GM19324 (cell line): ENCODE data around the gene MTUS2.

Experiments used
- ATAC-seq: cut with Tn5 transposase; IDR thresholded peaks from one replicate; pipeline ENCODE4 v1.9.1; 2021; ENCODE audit warnings: mild to moderate bottlenecking, moderate library complexity; ENCODE audit not compliant: unreplicated experiment, low FRiP score

MTUS2 gene

GRCh38 chr13:29143847-29144246 lies 323.7 kb downstream of the MTUS2 start:
- no peak for ATAC-seq

GRCh38 chr13:29154390-29154789 lies 334.3 kb downstream of the MTUS2 start:
- ATAC-seq: no peak

DNA sequence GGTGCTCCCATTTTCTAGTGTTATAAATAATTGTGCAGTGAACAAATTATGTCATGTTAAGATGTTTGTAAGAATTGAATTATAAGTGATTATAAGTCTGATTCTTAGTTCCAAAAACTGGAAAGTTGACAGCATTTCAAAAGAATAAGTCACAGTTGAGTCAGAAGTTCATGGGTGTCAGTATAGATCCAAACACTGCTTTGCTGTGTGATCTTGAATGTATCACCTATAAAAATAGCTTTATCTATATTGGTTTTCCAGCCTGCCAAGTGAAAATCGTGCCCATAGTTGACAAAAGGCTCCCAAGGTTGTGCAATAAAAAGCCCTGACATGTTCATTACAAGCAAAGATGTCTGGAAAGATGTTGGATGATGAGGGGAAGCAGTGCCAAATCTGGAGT lies 336.0 kb downstream of the MTUS2 start:
- ATAC-seq: no peak

DNA sequence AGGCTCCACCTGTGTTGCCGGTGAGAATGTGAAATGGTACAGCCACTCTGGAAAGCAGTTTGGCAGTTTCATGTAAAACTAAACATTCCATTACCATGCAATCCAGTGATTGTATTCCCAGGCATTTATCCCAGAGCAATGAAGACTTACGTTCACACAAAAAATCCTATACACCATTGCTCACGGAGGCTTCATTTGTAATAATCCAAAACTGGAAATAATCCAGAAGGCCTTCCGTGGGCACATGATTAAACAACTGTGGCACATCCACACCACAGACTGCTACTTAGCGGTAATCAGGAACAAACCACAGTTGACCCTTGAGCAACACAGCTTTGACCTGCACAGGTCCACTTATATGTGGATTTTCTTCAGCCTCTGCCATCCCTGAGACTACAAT lies 339.7 kb downstream of the MTUS2 start:
- ATAC-seq: no peak

- no peak for ATAC-seq
These were observed 340.7 kb downstream of the MTUS2 start for GRCh38 chr13:29160862-29161261.

DNA sequence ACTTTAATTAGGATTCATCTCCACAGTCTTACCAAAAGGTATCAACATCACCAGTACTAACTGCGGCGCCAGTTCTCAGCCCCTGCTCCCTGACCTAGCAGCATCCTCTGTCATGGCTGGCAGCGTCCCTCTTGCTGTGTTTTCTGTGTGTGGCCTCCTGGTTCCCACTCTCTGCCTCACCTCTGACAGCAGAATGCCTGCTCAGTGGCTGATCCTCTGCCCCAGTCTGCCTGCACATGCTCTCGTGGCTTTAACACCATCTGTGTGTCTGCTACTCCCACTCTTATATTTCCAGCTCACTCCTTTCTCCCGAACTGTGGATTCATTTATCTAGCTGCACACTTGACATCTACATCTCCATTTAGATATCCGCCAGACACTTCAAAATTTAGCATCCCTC lies 341.5 kb downstream of the MTUS2 start:
- ATAC-seq: no peak

DNA sequence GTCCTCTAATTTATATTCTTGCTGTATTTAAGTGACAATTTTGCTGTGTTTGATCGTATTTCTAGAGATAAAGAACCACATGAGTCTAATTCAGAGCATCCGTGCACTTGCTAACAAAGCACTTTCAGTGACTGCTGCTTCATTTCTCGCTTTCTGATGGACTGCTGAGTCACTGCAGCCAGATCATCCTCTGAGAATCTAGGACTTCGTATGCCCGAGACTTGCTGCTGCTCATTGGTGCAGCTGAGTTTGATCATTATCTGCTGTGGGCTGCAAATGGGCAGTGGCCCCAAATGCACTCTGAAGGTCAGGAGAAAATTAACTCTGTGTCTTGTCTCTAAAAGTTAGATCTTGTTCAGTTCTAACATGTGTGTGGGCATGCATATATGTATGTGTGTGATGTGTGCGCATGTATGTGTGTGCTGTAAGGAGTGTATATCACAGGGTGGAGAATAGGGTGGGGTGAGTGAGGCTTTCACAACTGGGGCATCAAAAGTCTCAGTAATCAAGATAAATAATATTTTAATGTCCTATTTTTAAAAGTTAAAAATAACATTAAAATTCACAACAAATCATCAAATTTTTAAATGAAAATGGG lies 342.6 kb downstream of the MTUS2 start:
- no peak for ATAC-seq

DNA sequence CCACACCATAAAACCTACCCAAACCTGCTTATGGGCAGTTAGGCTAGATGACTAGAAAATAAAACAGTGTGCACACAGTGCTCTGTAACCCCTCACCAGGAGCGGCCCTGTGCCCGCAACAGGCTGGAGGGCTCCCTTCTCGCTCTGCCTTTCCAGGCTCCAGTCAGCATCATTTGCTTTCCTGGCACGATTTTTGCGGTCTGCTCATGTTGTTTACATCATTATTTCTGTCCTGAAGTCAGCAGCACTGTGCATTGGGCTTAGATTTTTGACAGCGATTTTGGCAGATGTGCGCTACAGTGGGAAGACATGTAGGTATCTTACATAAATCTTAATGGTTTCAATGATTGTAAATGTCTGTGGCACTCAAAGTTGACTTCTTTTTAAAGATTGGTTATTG lies 344.0 kb downstream of the MTUS2 start:
- no peak for ATAC-seq

DNA sequence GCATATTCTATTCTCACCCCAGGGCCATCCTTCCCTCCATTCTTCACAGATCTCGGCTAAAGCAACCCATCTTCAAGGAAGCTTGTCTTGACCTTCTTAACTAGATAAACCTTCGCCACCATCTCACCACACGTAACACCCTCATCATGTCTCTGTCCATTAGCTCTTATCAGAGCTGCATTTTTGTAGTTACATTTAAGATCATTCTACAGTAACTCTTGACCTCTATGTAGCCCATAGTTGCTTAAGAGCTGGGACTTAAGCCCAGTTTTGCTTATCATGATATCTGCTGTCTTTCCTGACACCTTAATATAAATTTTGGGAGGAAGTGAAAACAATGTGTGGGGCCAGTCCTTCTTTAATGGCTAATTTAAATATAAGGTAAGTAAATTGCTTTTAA lies 345.1 kb downstream of the MTUS2 start:
- no peak for ATAC-seq

GRCh38 chr13:29165840-29166239 lies 345.7 kb downstream of the MTUS2 start:
- no peak for ATAC-seq

DNA sequence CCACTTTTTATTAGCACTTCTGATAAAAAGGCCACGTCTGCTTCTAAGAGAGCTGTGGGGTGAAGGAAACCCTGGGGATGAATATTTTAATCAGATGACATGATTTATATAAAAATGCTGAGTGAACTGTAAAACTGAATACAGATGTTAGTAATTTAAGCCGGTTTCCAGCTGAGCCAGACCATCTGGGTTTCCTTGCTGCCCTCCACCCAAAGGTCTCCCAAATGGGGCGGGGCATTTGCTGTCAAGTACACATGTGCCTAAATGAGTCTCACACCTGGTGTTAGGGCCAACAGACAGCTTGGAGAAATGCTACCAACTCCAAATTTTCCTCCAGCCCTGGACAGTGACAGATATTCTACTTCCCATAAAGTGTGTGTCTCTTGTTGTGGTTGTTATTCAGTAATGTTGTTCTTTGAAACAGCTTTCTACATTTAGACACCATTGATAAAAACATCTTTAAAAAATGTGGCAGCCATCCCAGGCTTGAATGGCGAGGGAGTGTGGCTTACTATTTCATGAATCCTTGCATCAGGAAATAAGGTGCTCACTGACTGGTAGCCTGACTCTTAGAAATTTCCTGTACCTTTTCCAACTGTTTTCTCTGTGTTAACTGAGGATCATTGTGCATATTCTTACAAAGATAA lies 350.4 kb downstream of the MTUS2 start:
- ATAC-seq: no peak

DNA sequence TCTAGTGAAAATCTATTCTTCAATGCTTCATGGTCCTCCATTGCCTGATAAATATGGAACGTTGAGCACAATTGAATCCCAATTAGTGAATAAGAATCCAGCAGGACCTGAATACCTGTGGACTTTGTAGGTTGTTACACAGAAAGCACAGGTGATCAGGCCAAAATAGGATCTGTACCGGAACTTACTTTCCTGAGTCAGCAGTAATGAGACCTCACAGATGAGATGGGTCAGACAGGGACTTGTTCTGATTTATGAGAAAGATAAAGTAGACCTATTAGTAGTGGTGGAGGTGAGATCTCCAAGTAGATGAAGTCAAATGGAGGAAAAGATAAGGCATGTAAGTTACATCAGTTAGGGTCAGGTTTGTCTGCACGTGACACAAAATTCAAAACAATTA lies 351.1 kb downstream of the MTUS2 start:
- no peak for ATAC-seq

- ATAC-seq: no peak
These were observed 354.0 kb downstream of the MTUS2 start for GRCh38 chr13:29174093-29174492.

GRCh38 chr13:29175250-29175873 lies 355.2 kb downstream of the MTUS2 start:
- ATAC-seq: no peak

GRCh38 chr13:29180055-29180454 lies 359.9 kb downstream of the MTUS2 start:
- ATAC-seq: no peak

GRCh38 chr13:29182216-29182615 lies 362.1 kb downstream of the MTUS2 start:
- no peak for ATAC-seq

GRCh38 chr13:29185926-29186325 lies 365.8 kb downstream of the MTUS2 start:
- no peak for ATAC-seq

DNA sequence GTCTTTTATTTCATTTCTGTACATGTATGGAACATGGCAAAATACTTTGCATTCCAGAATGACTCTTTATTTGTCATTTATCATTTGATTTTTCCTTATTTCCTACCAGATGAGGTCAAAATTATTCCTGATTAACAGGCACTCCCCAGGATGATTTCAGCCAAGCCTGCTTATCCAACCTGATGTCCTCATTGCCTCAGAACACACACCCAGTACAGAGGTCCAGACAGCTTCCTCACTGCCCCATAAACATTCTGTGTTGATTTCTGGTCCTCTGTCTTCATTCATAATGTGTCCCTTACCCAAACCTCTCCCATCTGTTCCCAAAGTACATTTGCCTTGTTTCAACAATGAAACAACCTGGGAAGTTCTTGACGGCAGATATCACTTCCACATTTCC lies 367.4 kb downstream of the MTUS2 start:
- ATAC-seq: no peak

DNA sequence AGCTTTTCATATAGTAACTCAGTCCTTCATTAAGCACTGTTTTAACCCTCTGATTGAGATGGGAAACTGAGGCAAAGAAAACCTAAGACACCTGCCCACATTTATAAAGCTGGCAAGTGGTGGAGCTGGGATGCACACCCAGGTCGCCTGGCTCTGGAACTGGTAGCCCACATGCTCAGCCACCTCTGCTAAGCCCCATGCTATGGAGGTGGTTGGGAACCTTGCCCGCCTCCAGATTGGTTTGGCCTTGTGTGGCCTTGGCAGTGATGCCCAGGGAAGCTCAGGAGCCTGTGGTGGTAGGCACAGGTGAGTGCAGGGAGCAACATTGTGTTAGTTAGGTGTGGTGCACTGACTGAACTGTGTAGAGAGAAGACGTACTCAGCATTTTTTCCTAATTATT lies 370.2 kb downstream of the MTUS2 start:
- no peak for ATAC-seq

GRCh38 chr13:29193083-29193482 lies 372.9 kb downstream of the MTUS2 start:
- no peak for ATAC-seq

DNA sequence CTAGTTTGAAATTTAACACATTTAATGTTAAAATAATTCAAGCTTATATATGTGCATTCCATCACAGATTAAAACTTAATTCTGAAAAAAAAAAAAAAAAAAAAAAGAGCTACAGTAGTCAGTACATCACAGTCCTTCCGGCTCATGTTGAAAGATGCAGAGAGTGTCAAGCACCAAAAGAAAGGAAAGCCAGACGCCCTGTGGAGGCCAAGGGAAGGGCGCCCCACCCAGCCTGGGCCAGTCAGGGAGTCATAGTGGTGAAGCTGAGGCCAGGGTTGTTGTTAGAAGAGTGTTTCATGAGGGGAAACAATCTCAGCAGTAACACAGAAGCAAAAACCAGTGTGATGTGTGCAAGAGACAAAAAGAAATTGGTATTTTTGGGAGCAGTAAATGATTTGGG lies 375.3 kb downstream of the MTUS2 start:
- no peak for ATAC-seq

GRCh38 chr13:29196409-29197074 lies 376.4 kb downstream of the MTUS2 start:
- peak; percentile 81 for ATAC-seq
